ENCODE measurements around the gene GLS2. TPM values are rescaled to one million over a fixed set of nuclear protein-coding genes. Genes with fewer than 3 reads are reported as not detected.

Gene GLS2
- total and polyA plus RNA-seq, 2 donors (not counting 1 experiment from before 2014, with no cell fraction given) = 0.03 to 0.17 TPM

GRCh38 chr12:56476972-56477432 lies 11.0 kb downstream of the GLS2 start:
- Histone ChIP-seq H3K9ac (ENCODE audit: insufficient read depth, low read length) (no peak overlapping the region), H4K20me1 (ENCODE audit: control insufficient read depth, extremely low read depth, insufficient read depth, low read length) (no peaks in the 10 kb centered on the region), H2AFZ (ENCODE audit: low read length) (no peak overlapping the region), H3K4me1 (ENCODE audit: control insufficient read depth, extremely low read depth, insufficient read depth, low read length) (no peaks in the 10 kb centered on the region), H3K79me2 (ENCODE audit: control insufficient read depth, insufficient read depth, low read length) (no peaks in the 10 kb centered on the region), H3K36me3 (ENCODE audit: control insufficient read depth, insufficient read depth, low read length) (no peaks in the 10 kb centered on the region), H3K9me3 (ENCODE audit: control insufficient read depth, insufficient read depth, low read depth, low read length) (no peaks in the 10 kb centered on the region), H3K27ac (ENCODE audit: insufficient read depth, low read length) (no peak overlapping the region), H3K4me3 (replicated peaks in 1 of 4; ENCODE audit: control extremely low read depth in 1 of 4, insufficient read depth in 1 of 4, low read depth in 3 of 4, low read length in 4 of 4) (no peak overlapping the region), H3K27me3 (ENCODE audit: control insufficient read depth, insufficient read depth, low read length) (no peaks in the 10 kb centered on the region), H3K4me2 (ENCODE audit: extremely low read depth, insufficient read depth, low read length) (no peak overlapping the region)
- TF ChIP-seq EZH2 (IDR thresholded peaks at IDR 0.05; ENCODE audit: low read length, missing control alignments) (no peak), CTCF (conservative IDR thresholded peaks at IDR 0.05 in 1 of 2, IDR thresholded peaks at IDR 0.05 in 1 of 2; ENCODE audit: low read depth in 1 of 2, low read length in 2 of 2) (no peak)
- DNase-seq (ENCODE audit: low read depth in 2 of 2) = no peak

GRCh38 chr12:56476143-56476542 lies 11.8 kb downstream of the GLS2 start:
- Histone ChIP-seq H2AFZ (ENCODE audit: low read length) (no peak overlapping the region), H3K4me1 (ENCODE audit: control insufficient read depth, extremely low read depth, insufficient read depth, low read length) (no peaks in the 10 kb centered on the region), H3K79me2 (ENCODE audit: control insufficient read depth, insufficient read depth, low read length) (no peaks in the 10 kb centered on the region), H4K20me1 (ENCODE audit: control insufficient read depth, extremely low read depth, insufficient read depth, low read length) (no peaks in the 10 kb centered on the region), H3K9ac (ENCODE audit: insufficient read depth, low read length) (no peak overlapping the region), H3K27ac (ENCODE audit: insufficient read depth, low read length) (no peak overlapping the region), H3K4me2 (ENCODE audit: extremely low read depth, insufficient read depth, low read length) (no peak overlapping the region), H3K36me3 (ENCODE audit: control insufficient read depth, insufficient read depth, low read length) (no peaks in the 10 kb centered on the region), H3K4me3 (replicated peaks in 1 of 4; ENCODE audit: control extremely low read depth in 1 of 4, insufficient read depth in 1 of 4, low read depth in 3 of 4, low read length in 4 of 4) (no peak overlapping the region), H3K9me3 (ENCODE audit: control insufficient read depth, insufficient read depth, low read depth, low read length) (no peaks in the 10 kb centered on the region), H3K27me3 (ENCODE audit: control insufficient read depth, insufficient read depth, low read length) (no peaks in the 10 kb centered on the region)
- TF ChIP-seq CTCF (conservative IDR thresholded peaks at IDR 0.05 in 1 of 2, IDR thresholded peaks at IDR 0.05 in 1 of 2; ENCODE audit: low read depth in 1 of 2, low read length in 2 of 2) (no peak), EZH2 (IDR thresholded peaks at IDR 0.05; ENCODE audit: low read length, missing control alignments) (no peak)
- DNase-seq (ENCODE audit: low read depth in 2 of 2) = no peak

GRCh38 chr12:56474389-56474788 lies 13.6 kb downstream of the GLS2 start:
- H3K9me3 ChIP-seq (ENCODE audit: control insufficient read depth, insufficient read depth, low read depth, low read length) = no peaks in the 10 kb centered on the region
- no peaks in the 10 kb centered on the region for H4K20me1 ChIP-seq (ENCODE audit: control insufficient read depth, extremely low read depth, insufficient read depth, low read length)
- H3K27me3 ChIP-seq (ENCODE audit: control insufficient read depth, insufficient read depth, low read length) = no peaks in the 10 kb centered on the region
- H3K79me2 ChIP-seq (ENCODE audit: control insufficient read depth, insufficient read depth, low read length) = peaks cover under 1% of the 10 kb centered on the region
- no peak overlapping the region for H3K4me3 ChIP-seq (replicated peaks in 1 of 4; ENCODE audit: control extremely low read depth in 1 of 4, insufficient read depth in 1 of 4, low read depth in 3 of 4, low read length in 4 of 4)
- H2AFZ ChIP-seq (ENCODE audit: low read length) = no peak overlapping the region
- TF ChIP-seq CTCF (conservative IDR thresholded peaks at IDR 0.05 in 1 of 2, IDR thresholded peaks at IDR 0.05 in 1 of 2; ENCODE audit: low read depth in 1 of 2, low read length in 2 of 2) (no peak), EZH2 (IDR thresholded peaks at IDR 0.05; ENCODE audit: low read length, missing control alignments) (no peak)
- H3K27ac ChIP-seq (ENCODE audit: insufficient read depth, low read length) = no peak overlapping the region
- no peak overlapping the region for H3K9ac ChIP-seq (ENCODE audit: insufficient read depth, low read length)
- peaks cover under 1% of the 10 kb centered on the region for H3K4me1 ChIP-seq (ENCODE audit: control insufficient read depth, extremely low read depth, insufficient read depth, low read length)
- H3K4me2 ChIP-seq (ENCODE audit: extremely low read depth, insufficient read depth, low read length) = no peak overlapping the region
- no peaks in the 10 kb centered on the region for H3K36me3 ChIP-seq (ENCODE audit: control insufficient read depth, insufficient read depth, low read length)
- no peak for DNase-seq (ENCODE audit: low read depth in 2 of 2)
